Measurements from ENCODE around the gene FOXP3. TPM values are rescaled to one million over a fixed set of nuclear protein-coding genes. Genes with fewer than 3 reads are reported as not detected.

The FOXP3 gene
- total RNA-seq, 1 experiment from 2014 or later = 0.68 TPM

GRCh38 chrX:49212209-49212608, 52.3 kb downstream of the FOXP3 start:
- H3K18ac ChIP-seq (ENCODE audit: insufficient read length, low read depth, low read length) = no peak overlapping the region
- H3K9me3 ChIP-seq (ENCODE audit: control insufficient read depth, low read depth, low read length) = peaks cover 40% of the 10 kb centered on the region
- no peaks in the 10 kb centered on the region for H3K27me3 ChIP-seq (ENCODE audit: insufficient read depth, low read length)
- Mint-ChIP-seq H3K36me3 (ENCODE audit: insufficient read depth in 1 of 3, low read depth in 3 of 3) (peaks cover 0 to 9% (median 7%) of the 10 kb centered on the region in 3 experiments; a peak in 2 of 7 replicates), H3K27ac (no peak overlapping the region; a peak in 1 of 7 replicates), H3K27me3 (ENCODE audit: low read depth) (peaks cover 13% of the 10 kb centered on the region), H3K9me3 (peaks cover 75 to 87% of the 10 kb centered on the region in 2 experiments), H3K4me3 (no peak overlapping the region), H3K4me1 (peaks cover 0 to 8% of the 10 kb centered on the region in 2 experiments; a peak in 2 of 4 replicates)
- H3K56ac ChIP-seq (ENCODE audit: insufficient read length, low read depth, low read length) = no peak overlapping the region
- H3K4me2 ChIP-seq (ENCODE audit: insufficient read depth, insufficient read length, low read length) = no peak overlapping the region
- no peak overlapping the region for H3K27ac ChIP-seq (ENCODE audit: insufficient read length, low read depth, low read length)
- no CpG with 5 or more reads among the region's 2 CpGs for WGBS (ENCODE audit: extremely low coverage, insufficient read length, low lambda C conversion rate)
- H3K9ac ChIP-seq (ENCODE audit: extremely low read depth, insufficient read length, low read length) = no peak overlapping the region
- DNase-seq = no peak
- no peaks in the 10 kb centered on the region for H3K4me1 ChIP-seq (ENCODE audit: insufficient read depth, low read length)
- H3K23ac ChIP-seq (ENCODE audit: insufficient read length, low read depth, low read length) = no peak overlapping the region
- no peak overlapping the region for H2BK12ac ChIP-seq (ENCODE audit: insufficient read length, low read depth, low read length)
- H2BK120ac ChIP-seq (ENCODE audit: low read depth, low read length, poor library complexity, severe bottlenecking) = no peak overlapping the region
- no peak overlapping the region for H2BK5ac ChIP-seq (ENCODE audit: insufficient read length, low read length)
- no peaks in the 10 kb centered on the region for H3K23me2 ChIP-seq (ENCODE audit: insufficient read length, low read depth, low read length, poor library complexity, severe bottlenecking)
- no peak overlapping the region for H4K5ac ChIP-seq (ENCODE audit: insufficient read length, low read depth, low read length)
- H2BK15ac ChIP-seq (ENCODE audit: low read depth, low read length) = no peak overlapping the region
- no peak overlapping the region for H4K91ac ChIP-seq (ENCODE audit: insufficient read length, low read depth, low read length)
- no peak overlapping the region for H4K8ac ChIP-seq (replicated peaks; ENCODE audit: insufficient read length, low read depth, low read length)
- no peak overlapping the region for H2AFZ ChIP-seq (ENCODE audit: low read length)
- H3K4ac ChIP-seq (ENCODE audit: low read depth, low read length) = no peak overlapping the region
- TF ChIP-seq CTCF (conservative IDR thresholded peaks at IDR 0.05) = no peak
- no peaks in the 10 kb centered on the region for H4K20me1 ChIP-seq (ENCODE audit: control insufficient read depth, insufficient read depth, insufficient read length)
- no peak overlapping the region for H3T11ph ChIP-seq (ENCODE audit: low read length)
- no peak overlapping the region for H3K14ac ChIP-seq (ENCODE audit: insufficient read depth, low read length)
- no peak overlapping the region for H2AK5ac ChIP-seq (ENCODE audit: insufficient read length, low read length)
- no peak overlapping the region for H2BK20ac ChIP-seq (ENCODE audit: low read depth, low read length, poor library complexity, severe bottlenecking)
- H3K79me1 ChIP-seq (ENCODE audit: insufficient read depth, low read depth, low read length, poor library complexity, severe bottlenecking) = no peaks in the 10 kb centered on the region
- no peaks in the 10 kb centered on the region for H3K79me2 ChIP-seq (ENCODE audit: insufficient read depth, low read length)
